Stimulated activated CD4-positive, alpha-beta T cell treated with anti-CD3 and anti-CD28 coated beads, TNF-alpha, amount 100 ng/mL, for 24 hours (primary cell): ENCODE data around the gene SRL.
"Not testable (repeated sequence)": the region's sequence is repeated elsewhere in the genome, so short reads cannot be mapped to it uniquely, and the experiment has no call there.

ENCODE experiments used
- DNase-seq, 3 experiments: peaks; one replicate each; pipeline ENCODE4 v3.0.0-alpha.2; 2020; ENCODE audit warnings: low read depth in 3 of 3

The SRL gene

GRCh38 chr16:4160658-4161430, 81.0 kb downstream of the SRL start:
- DNase-seq: no peak

GRCh38 chr16:4159726-4160125, 82.2 kb downstream of the SRL start:
- DNase-seq: no peak

- no peak for DNase-seq
Observed at GRCh38 chr16:4158143-4159093, 83.5 kb downstream of the SRL start.

- no peak for DNase-seq
Observed at GRCh38 chr16:4157376-4157825, 84.5 kb downstream of the SRL start.

- DNase-seq: not testable (repeated sequence)
Observed at GRCh38 chr16:4156503-4156902, 85.4 kb downstream of the SRL start.

GRCh38 chr16:4153364-4153763, 88.5 kb downstream of the SRL start:
- DNase-seq: not testable (repeated sequence)

- DNase-seq: no peak
Observed at GRCh38 chr16:4152267-4152666, 89.6 kb downstream of the SRL start.

- no peak for DNase-seq
Observed at GRCh38 chr16:4147236-4147635, 94.6 kb downstream of the SRL start.

- no peak for DNase-seq
Observed at GRCh38 chr16:4142268-4142667, 99.6 kb downstream of the SRL start.

GRCh38 chr16:4141604-4142003, 100.3 kb downstream of the SRL start:
- DNase-seq: no peak

GRCh38 chr16:4140652-4141051, 101.2 kb downstream of the SRL start:
- DNase-seq: no peak

- no peak for DNase-seq
Observed at GRCh38 chr16:4139968-4140367, 101.9 kb downstream of the SRL start.
